Neuronal stem cell (in vitro differentiated cells): ENCODE results near the gene TTC29.

Source experiments
- DNase-seq: peaks from one replicate; pipeline ENCODE4 v3.0.0-alpha.2; 2013; ENCODE audit warnings: low spot score
- H2AFZ ChIP-seq: one replicate; pipeline ENCODE4 v1.6.1; 2013; ENCODE audit warnings: mild to moderate bottlenecking, low read length, inconsistent platforms
- H2AK5ac ChIP-seq: 2 replicates; pipeline ENCODE4 v1.6.1; 2013; ENCODE audit warnings: low read depth, mild to moderate bottlenecking, inconsistent platforms, low read length, moderate library complexity, mixed read lengths
- H2BK120ac ChIP-seq: 2 replicates; pipeline ENCODE4 v1.6.1; 2013; ENCODE audit warnings: low read depth, mild to moderate bottlenecking, inconsistent platforms, low read length, moderate library complexity, mixed read lengths
- H2BK12ac ChIP-seq: one replicate; pipeline ENCODE4 v1.6.1; 2013; ENCODE audit warnings: low read length, inconsistent platforms
- H2BK15ac ChIP-seq: 2 replicates; pipeline ENCODE4 v1.6.1; 2013; ENCODE audit warnings: mild to moderate bottlenecking, low read length, inconsistent platforms, mixed read lengths
- H2BK5ac ChIP-seq: one replicate; pipeline ENCODE4 v1.6.1; 2013; ENCODE audit warnings: inconsistent platforms, mild to moderate bottlenecking, low read length, moderate library complexity
- H3K14ac ChIP-seq: one replicate; pipeline ENCODE4 v1.6.1; 2013; ENCODE audit warnings: low read length, inconsistent platforms
- H3K18ac ChIP-seq: 2 replicates; pipeline ENCODE4 v1.6.1; 2013; ENCODE audit warnings: low read length, inconsistent platforms
- H3K23ac ChIP-seq: 2 replicates; pipeline ENCODE4 v1.6.1; 2013; ENCODE audit warnings: low read depth, mild to moderate bottlenecking, mixed read lengths, low read length, inconsistent platforms; ENCODE audit not compliant: poor library complexity
- H3K27ac ChIP-seq: replicated peaks from 3 replicates; pipeline ENCODE4 v1.5.1; 2013; ENCODE audit warnings: low read length, inconsistent platforms
- H3K27me3 ChIP-seq, 3 experiments: 2 replicates each; pipeline ENCODE4 v1.6.1; 2013; ENCODE audit warnings: low read length in 3 of 3, mild to moderate bottlenecking in 2 of 3, inconsistent platforms in 1 of 3, low read depth in 1 of 3, mixed read lengths in 1 of 3, moderate library complexity in 1 of 3; ENCODE audit not compliant: control insufficient read depth in 3 of 3, insufficient read depth in 3 of 3
- H3K36me3 ChIP-seq, 2 donors: replicated peaks in 1 of 2; 2 replicates each; pipeline ENCODE4 v1.6.1; 2013; ENCODE audit warnings: low read length in 2 of 2; ENCODE audit not compliant: control insufficient read depth in 2 of 2, insufficient read depth in 2 of 2
- H3K4ac ChIP-seq: 2 replicates; pipeline ENCODE4 v1.6.1; 2013; ENCODE audit warnings: inconsistent platforms, mild to moderate bottlenecking, low read length, moderate library complexity
- H3K4me1 ChIP-seq, 2 donors: 1 replicate in 1 of 2; 2 replicates in 1 of 2; pipeline ENCODE4 v1.6.1; 2013; ENCODE audit warnings: low read length in 2 of 2, low read depth in 1 of 2; ENCODE audit not compliant: control insufficient read depth in 2 of 2, insufficient read depth in 1 of 2
- H3K4me2 ChIP-seq: one replicate; pipeline ENCODE4 v1.6.1; 2013; ENCODE audit warnings: mild to moderate bottlenecking, low read length, inconsistent platforms; ENCODE audit not compliant: insufficient read depth, poor library complexity, severe bottlenecking
- H3K4me3 ChIP-seq, 2 donors: 2 replicates each; pipeline ENCODE4 v1.5.1; 2013; ENCODE audit warnings: low read length in 2 of 2, mild to moderate bottlenecking in 2 of 2, inconsistent platforms in 1 of 2, moderate library complexity in 1 of 2
- H3K79me1 ChIP-seq: one replicate; pipeline ENCODE4 v1.6.1; 2013; ENCODE audit warnings: low read depth, mild to moderate bottlenecking, inconsistent platforms, low read length, moderate library complexity
- H3K9ac ChIP-seq: one replicate; pipeline ENCODE4 v1.6.1; 2013; ENCODE audit warnings: mild to moderate bottlenecking, low read depth, low read length, inconsistent platforms; ENCODE audit not compliant: poor library complexity
- H3K9me3 ChIP-seq, 2 donors: replicated peaks in 1 of 2; 2 replicates each; pipeline versions ENCODE3 to v1.6.1; 2013; ENCODE audit warnings: low read length in 2 of 2, mild to moderate bottlenecking in 2 of 2, inconsistent platforms in 1 of 2, low read depth in 1 of 2, mixed read lengths in 1 of 2, moderate library complexity in 1 of 2; ENCODE audit not compliant: control insufficient read depth in 2 of 2, insufficient read depth in 1 of 2
- H4K8ac ChIP-seq: one replicate; pipeline ENCODE4 v1.6.1; 2013; ENCODE audit warnings: low read depth, mild to moderate bottlenecking, inconsistent platforms, low read length, moderate library complexity
- H4K91ac ChIP-seq: one replicate; pipeline ENCODE4 v1.6.1; 2013; ENCODE audit warnings: low read length, low read depth, mild to moderate bottlenecking, inconsistent platforms; ENCODE audit not compliant: poor library complexity
- WGBS, 2 donors: extraction: QIAGEN DNeasy Blood & Tissue Kit; methylation state at CpG; one replicate each; pipeline ENCODE4 v1.1.7; 2013; ENCODE audit warnings: missing lambda C conversion rate in 2 of 2, mixed read lengths in 1 of 2; ENCODE audit not compliant: insufficient read length in 2 of 2, insufficient replicate concordance in 1 of 2; ENCODE audit errors: extremely low coverage in 2 of 2; 5-methylcytosine and 5-hydroxymethylcytosine counted together

TTC29 gene

GRCh38 chr4:146793727-146794126, 151.9 kb downstream of the TTC29 start:
- Histone ChIP-seq H2BK120ac (no peak overlapping the region), H2AK5ac (no peak overlapping the region), H3K9me3 (peaks cover 0 to 1% of the 10 kb centered on the region in 2 donors), H3K4ac (no peak overlapping the region), H3K27me3 (no peaks in the 10 kb centered on the region), H4K8ac (no peak overlapping the region), H3K27ac (no peak overlapping the region), H3K4me1 (no peaks in the 10 kb centered on the region), H2BK5ac (no peak overlapping the region), H3K18ac (no peak overlapping the region), H2AFZ (no peak overlapping the region), H3K4me2 (no peak overlapping the region), H3K23ac (no peak overlapping the region), H2BK15ac (no peak overlapping the region), H3K9ac (no peak overlapping the region), H2BK12ac (no peak overlapping the region), H3K14ac (no peak overlapping the region), H3K4me3 (no peak overlapping the region), H3K79me1 (no peaks in the 10 kb centered on the region), H3K36me3 (no peaks in the 10 kb centered on the region), H4K91ac (no peak overlapping the region)
- no peak for DNase-seq

GRCh38 chr4:146791439-146791838, 154.2 kb downstream of the TTC29 start:
- no peak overlapping the region for H2BK15ac ChIP-seq
- no peak overlapping the region for H3K27ac ChIP-seq
- no peak overlapping the region for H2BK120ac ChIP-seq
- no peak for DNase-seq
- peaks cover 0 to 7% of the 10 kb centered on the region in 2 donors for H3K4me1 ChIP-seq
- H2BK5ac ChIP-seq: no peak overlapping the region
- H3K9me3 ChIP-seq: peaks cover 0 to 1% of the 10 kb centered on the region in 2 donors
- H4K91ac ChIP-seq: no peak overlapping the region
- H3K27me3 ChIP-seq: no peaks in the 10 kb centered on the region
- H3K4ac ChIP-seq: no peak overlapping the region
- no peak overlapping the region for H3K18ac ChIP-seq
- no peaks in the 10 kb centered on the region for H3K79me1 ChIP-seq
- H3K9ac ChIP-seq: no peak overlapping the region
- no peaks in the 10 kb centered on the region for H3K36me3 ChIP-seq
- no peak overlapping the region for H4K8ac ChIP-seq
- no peak overlapping the region for H3K23ac ChIP-seq
- H2BK12ac ChIP-seq: no peak overlapping the region
- H3K4me2 ChIP-seq: no peak overlapping the region
- no CpG with 5 or more reads among the region's 1 CpG for WGBS, 2 donors
- H2AK5ac ChIP-seq: no peak overlapping the region
- H2AFZ ChIP-seq: no peak overlapping the region
- no peak overlapping the region for H3K14ac ChIP-seq
- no peak overlapping the region for H3K4me3 ChIP-seq

- Histone ChIP-seq H3K9me3 (peaks cover 0 to 1% of the 10 kb centered on the region in 2 donors), H3K4me1 (peaks cover 0 to 7% of the 10 kb centered on the region in 2 donors), H3K23ac (no peak overlapping the region), H3K9ac (no peak overlapping the region), H3K4me2 (no peak overlapping the region), H3K79me1 (no peaks in the 10 kb centered on the region), H2BK120ac (no peak overlapping the region), H3K4ac (no peak overlapping the region), H4K91ac (no peak overlapping the region), H3K27me3 (no peaks in the 10 kb centered on the region), H4K8ac (no peak overlapping the region), H2AFZ (no peak overlapping the region), H2BK12ac (no peak overlapping the region), H2AK5ac (no peak overlapping the region), H3K18ac (no peak overlapping the region), H3K14ac (no peak overlapping the region), H2BK5ac (no peak overlapping the region), H3K27ac (no peak overlapping the region), H3K4me3 (no peak overlapping the region), H2BK15ac (no peak overlapping the region), H3K36me3 (no peaks in the 10 kb centered on the region)
- DNase-seq: no peak
These were observed 155.1 kb downstream of the TTC29 start for GRCh38 chr4:146790515-146790914.

GRCh38 chr4:146787731-146788130, 157.9 kb downstream of the TTC29 start:
- Histone ChIP-seq H3K4me1 (peaks cover 0 to 7% of the 10 kb centered on the region in 2 donors), H3K18ac (no peak overlapping the region), H2AK5ac (no peak overlapping the region), H3K79me1 (no peaks in the 10 kb centered on the region), H2AFZ (no peak overlapping the region), H3K4ac (no peak overlapping the region), H3K23ac (no peak overlapping the region), H3K27ac (no peak overlapping the region), H2BK5ac (no peak overlapping the region), H3K9me3 (peaks cover 0 to 1% of the 10 kb centered on the region in 2 donors), H3K14ac (no peak overlapping the region), H3K9ac (no peak overlapping the region), H2BK15ac (no peak overlapping the region), H3K4me3 (no peak overlapping the region), H2BK12ac (no peak overlapping the region), H3K36me3 (no peaks in the 10 kb centered on the region), H3K4me2 (no peak overlapping the region), H4K91ac (no peak overlapping the region), H2BK120ac (no peak overlapping the region), H4K8ac (no peak overlapping the region), H3K27me3 (no peaks in the 10 kb centered on the region)
- DNase-seq: peak; percentile 2
- no CpG with 5 or more reads among the region's 3 CpGs for WGBS, 2 donors
